ENCODE data around the gene ROS1.

Gene ROS1

GRCh38 chr6:117338567-117338966 is 87.2 kb downstream of the ROS1 start:
- FAIRE-seq (no peak), DNase-seq (ENCODE audit: insufficient read length, low spot score) (no peak)
- TF ChIP-seq CTCF (IDR thresholded peaks at IDR 0.05; ENCODE audit: insufficient read depth, missing control alignments), result no peak

- TF ChIP-seq CTCF (IDR thresholded peaks at IDR 0.05; ENCODE audit: insufficient read depth, missing control alignments), result no peak
- FAIRE-seq (no peak), DNase-seq (ENCODE audit: insufficient read length, low spot score) (no peak)
Observed at GRCh38 chr6:117329926-117330325, 95.8 kb downstream of the ROS1 start.

- DNase-seq (ENCODE audit: insufficient read length, low spot score), result no peak
- TF ChIP-seq CTCF (IDR thresholded peaks at IDR 0.05; ENCODE audit: insufficient read depth, missing control alignments), result no peak
- FAIRE-seq, result no peak
Observed at GRCh38 chr6:117328500-117328899, 97.2 kb downstream of the ROS1 start.

GRCh38 chr6:117328005-117328389 is 97.7 kb downstream of the ROS1 start:
- FAIRE-seq (no peak), DNase-seq (ENCODE audit: insufficient read length, low spot score) (no peak)
- no peak for TF ChIP-seq CTCF (IDR thresholded peaks at IDR 0.05; ENCODE audit: insufficient read depth, missing control alignments)

GRCh38 chr6:117327149-117328004 is 98.4 kb downstream of the ROS1 start:
- DNase-seq (ENCODE audit: insufficient read length, low spot score), result no peak
- no peak for FAIRE-seq
- no peak for TF ChIP-seq CTCF (IDR thresholded peaks at IDR 0.05; ENCODE audit: insufficient read depth, missing control alignments)

GRCh38 chr6:117326396-117326795 is 99.3 kb downstream of the ROS1 start:
- FAIRE-seq (no peak), DNase-seq (ENCODE audit: insufficient read length, low spot score) (no peak)
- no peak for TF ChIP-seq CTCF (IDR thresholded peaks at IDR 0.05; ENCODE audit: insufficient read depth, missing control alignments)

- DNase-seq (ENCODE audit: insufficient read length, low spot score), result no peak
- TF ChIP-seq CTCF (IDR thresholded peaks at IDR 0.05; ENCODE audit: insufficient read depth, missing control alignments), result peak; percentile 53
- no peak for FAIRE-seq
Observed at GRCh38 chr6:117317261-117317660, 108.5 kb downstream of the ROS1 start.
